NCI-H524 (cell line): ENCODE data around the gene OAS1.
A peak's percentile ranks its signal among the peaks of the same experiment; 100 is the strongest.
"Not testable (repeated sequence)": the region's sequence is repeated elsewhere in the genome, so short reads cannot be mapped to it uniquely, and the experiment has no call there.

Experiments used
- DNase-seq, 2 experiments: peaks; one replicate each; lab custom pipeline; 2025; lab: John Stamatoyannopoulos, UW

OAS1 gene

DNA sequence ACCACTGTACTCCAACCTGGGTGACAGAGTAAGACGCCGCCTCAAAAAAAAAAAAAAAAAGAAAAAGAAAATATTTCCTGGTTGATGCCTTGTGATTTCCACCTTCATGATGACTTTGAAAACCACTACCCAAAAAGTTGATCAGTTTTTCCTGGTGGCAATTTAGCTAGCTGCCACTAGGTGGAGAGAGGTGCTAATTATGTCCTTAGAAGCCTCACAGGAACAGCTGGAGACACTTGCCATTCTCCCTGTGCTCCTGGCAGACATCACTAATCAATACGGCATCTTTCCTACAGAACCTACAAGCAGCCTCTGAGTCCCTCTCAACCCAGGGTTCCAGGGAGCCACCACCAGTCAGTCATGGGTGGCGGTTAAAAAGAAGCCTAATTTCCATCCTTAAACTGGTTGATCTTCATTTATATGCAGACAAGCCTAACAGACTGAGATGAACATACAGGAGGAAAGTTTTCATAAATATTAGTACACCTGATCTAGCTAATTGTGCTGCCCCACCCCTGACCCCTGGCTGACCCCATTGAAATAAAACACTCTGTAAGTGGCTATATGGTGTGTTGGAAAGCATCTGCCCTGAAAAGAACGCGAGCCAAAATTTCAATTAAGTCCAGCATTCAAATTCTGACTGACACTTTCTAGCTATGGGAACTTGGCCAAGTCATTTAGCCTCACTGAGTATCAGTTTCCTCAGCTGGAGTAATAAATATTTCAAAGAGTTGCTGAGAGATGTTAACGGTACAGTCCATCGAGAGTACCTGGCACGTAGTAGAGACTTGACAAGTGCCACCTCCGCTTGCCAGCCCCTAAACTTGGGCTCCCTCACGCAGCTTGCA lies 6.2 kb upstream of the OAS1 start:
- DNase-seq, result peak; percentile 27 to 66

- DNase-seq, result no peak
These were observed 5.5 kb upstream of the OAS1 start for GRCh38 chr12:112901271-112901670.

DNA sequence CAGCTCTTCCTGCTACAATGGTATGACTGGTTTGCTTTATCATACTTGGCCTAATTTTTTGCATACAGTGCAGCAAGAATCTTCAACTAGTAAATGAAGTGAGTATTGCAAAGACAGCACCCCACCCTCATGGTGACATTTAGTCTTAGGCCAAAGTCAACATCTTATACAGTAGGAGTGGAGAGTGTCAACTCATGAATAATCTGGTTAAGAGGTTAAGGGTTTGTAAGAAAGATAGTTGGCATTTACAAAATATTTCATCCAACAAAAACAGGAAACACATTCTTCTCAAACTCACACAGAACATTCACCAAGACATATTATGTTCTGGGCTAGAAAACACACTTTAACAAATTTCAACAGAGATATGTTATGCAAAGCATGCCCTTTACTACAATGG lies 2.2 kb upstream of the OAS1 start:
- DNase-seq, result no peak

GRCh38 chr12:112905451-112906089 lies 1.2 kb upstream of the OAS1 start:
- no peak for DNase-seq

DNA sequence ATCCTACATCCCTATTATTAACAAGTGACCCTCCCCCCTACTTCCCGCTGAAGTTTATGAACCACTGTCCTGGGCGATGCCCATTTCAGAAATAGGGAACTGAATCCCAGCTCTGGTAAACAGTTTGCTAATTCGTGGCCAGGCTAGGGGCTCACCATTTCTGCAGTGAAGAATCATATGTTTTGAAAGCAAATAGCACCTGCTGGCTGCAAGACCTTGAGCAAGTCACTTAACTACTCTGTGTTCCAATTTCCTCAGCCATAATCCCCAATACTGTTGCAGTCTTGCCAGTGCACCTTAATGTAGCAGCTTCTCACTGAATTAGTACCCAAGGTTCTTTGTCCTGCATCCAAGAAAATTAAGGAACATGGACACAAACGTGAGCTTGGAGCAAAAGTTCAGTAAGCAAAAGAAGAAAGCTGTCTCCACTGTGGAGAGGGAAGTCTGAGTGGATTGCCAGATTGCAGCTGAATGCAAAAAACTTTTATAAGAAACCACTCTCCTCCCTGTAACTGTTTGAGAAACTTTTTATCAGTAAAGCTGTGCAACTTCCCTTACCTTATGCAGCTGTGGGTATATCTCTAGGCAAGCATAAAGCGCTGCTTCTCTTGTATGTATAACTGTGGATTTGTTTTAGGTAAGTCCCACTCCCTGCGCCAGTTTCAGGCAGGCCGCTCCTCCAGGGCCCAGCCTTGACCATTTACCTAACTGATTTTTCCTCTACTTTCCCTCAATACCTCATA lies 824 bp downstream of the OAS1 start:
- DNase-seq, result no peak

DNA sequence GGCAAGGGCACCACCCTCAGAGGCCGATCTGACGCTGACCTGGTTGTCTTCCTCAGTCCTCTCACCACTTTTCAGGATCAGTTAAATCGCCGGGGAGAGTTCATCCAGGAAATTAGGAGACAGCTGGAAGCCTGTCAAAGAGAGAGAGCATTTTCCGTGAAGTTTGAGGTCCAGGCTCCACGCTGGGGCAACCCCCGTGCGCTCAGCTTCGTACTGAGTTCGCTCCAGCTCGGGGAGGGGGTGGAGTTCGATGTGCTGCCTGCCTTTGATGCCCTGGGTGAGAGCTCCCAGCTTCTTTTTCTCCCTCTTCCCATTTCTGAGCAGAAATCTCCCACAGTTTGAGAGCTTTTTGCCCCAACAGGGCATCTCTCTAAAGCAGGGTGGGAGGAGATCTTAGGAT lies 1.8 kb downstream of the OAS1 start:
- no peak for DNase-seq

DNA sequence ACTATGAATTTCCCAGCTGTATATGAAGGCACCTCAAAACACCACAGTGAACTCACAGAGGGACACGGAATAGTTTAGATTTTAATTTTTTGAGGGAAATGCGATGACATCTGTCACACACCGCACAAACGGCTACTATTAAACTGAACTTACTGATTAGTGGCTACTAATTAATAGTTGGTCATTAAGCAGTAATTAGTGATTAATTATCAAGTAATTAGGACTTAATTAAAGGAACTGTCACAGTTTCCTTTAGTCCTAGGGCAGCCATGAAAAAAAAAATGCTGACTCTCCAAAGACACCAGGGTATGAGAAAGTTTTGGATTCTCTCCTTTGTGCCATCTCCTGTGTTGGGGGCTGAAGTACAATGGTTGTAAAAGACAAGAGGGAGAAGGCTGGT lies 2.9 kb downstream of the OAS1 start:
- DNase-seq, result no peak

DNA sequence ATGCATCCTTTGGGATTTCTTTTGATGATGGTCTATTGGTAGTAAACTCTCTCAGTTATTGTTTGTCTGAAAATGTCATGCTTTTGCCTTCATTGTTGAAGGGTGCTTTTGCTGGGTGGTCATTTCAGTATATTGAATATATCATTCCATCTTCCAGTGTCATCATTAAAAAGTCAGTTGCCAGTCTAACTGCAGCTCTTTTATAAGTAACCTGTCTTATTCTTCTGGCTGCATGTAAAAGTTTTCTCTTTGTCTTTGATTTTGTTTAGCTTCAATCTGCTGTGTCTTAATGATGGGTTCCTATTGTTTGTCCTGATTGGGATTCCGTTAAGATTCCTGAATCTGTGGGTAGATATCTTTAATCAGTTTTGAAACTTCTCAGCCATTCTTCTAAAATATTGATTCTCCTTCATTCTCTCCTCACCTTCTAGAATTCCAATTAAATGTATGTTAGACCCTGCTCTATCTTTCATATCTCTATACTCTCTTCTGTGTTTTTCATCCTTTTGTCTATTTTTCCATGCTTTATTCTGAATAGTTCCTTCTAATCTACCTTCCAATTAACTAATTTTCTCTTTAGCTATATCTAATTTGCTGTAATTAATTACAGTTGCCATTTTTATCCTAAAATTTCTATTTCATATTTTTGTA lies 6.4 kb downstream of the OAS1 start:
- DNase-seq, result no peak

- DNase-seq, result not testable (repeated sequence)
These were observed 7.1 kb downstream of the OAS1 start for GRCh38 chr12:112913888-112914287.

GRCh38 chr12:112916270-112916669 lies 9.5 kb downstream of the OAS1 start:
- no peak for DNase-seq

DNA sequence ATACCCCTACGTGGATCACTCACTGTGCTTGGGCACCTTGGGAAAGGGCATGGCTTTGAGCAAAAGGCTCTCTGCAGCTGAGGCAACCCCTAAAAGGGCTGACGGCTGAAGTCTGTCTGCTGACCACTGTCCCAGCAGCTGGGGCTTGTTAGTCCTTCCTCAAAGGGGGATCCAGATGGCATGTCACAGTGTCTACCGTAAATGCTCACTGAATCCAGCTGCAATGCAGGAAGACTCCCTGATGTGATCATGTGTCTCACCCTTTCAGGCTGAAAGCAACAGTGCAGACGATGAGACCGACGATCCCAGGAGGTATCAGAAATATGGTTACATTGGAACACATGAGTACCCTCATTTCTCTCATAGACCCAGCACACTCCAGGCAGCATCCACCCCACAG lies 12.4 kb downstream of the OAS1 start:
- DNase-seq, result no peak

GRCh38 chr12:112924986-112925385 lies 18.2 kb downstream of the OAS1 start:
- DNase-seq, result no peak

- not testable (repeated sequence) for DNase-seq
These were observed 19.8 kb downstream of the OAS1 start for GRCh38 chr12:112926416-112927033.

GRCh38 chr12:112927475-112927874 lies 20.7 kb downstream of the OAS1 start:
- DNase-seq, result no peak

DNA sequence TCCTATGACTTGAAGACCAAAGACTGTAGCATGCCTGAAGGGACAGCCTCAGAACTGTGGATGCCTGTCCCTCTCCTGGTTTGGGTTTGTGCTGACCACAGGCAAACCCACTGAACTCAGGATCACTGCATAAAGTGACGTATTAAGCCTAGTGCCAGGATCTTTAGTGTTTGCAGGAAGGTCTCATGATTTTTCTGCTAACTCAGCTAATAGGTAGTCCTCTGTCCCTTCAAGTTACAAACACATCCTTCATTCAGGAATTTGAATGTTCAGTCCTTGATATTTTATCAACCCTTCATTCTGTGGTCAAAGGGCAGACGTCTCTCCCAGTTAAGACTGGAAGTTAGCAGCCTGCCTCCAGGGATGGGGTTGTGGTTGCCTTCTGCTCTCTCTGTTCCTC lies 21.2 kb downstream of the OAS1 start:
- no peak for DNase-seq

DNA sequence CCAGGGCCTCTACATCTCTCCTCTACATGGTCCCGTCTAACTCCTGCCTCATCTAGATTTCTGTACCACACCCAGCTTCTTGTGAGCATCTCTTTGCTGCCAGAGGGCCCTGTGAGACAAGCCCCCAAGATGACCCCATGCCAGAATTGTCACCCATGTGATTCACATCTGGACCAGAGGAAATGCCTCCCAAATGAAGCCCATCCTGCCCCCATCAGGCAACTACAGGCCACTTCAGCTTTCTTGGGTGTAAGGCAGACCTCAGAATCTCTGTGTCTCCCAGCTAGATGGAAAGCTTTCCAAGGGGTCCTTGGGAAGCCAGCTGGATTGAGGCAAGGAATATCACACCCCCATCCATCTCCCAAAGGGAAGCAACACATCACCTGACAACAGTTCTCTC lies 22.2 kb downstream of the OAS1 start:
- no peak for DNase-seq

- no peak for DNase-seq
These were observed 23.0 kb downstream of the OAS1 start for GRCh38 chr12:112929715-112930114.

GRCh38 chr12:112930350-112930749 lies 23.6 kb downstream of the OAS1 start:
- no peak for DNase-seq

- DNase-seq, result no peak
These were observed 25.8 kb downstream of the OAS1 start for GRCh38 chr12:112932485-112933128.

DNA sequence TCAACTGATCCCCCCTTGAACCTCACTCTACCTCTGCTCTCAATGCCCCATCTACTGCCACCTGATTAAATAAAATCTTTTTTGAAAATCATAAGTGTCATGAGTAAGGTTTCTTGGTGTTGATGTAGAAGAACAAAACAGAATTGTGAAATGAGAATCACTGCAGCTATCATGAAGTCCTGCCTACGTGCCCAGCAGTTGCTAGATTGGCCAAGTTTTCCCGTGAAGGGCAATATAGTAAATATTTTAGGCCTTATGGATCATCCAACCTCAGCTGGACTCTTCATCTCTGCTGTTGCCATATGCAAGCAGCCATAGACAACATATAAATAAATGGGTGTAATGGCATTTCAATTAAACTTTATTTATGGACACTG lies 26.4 kb downstream of the OAS1 start:
- no peak for DNase-seq

DNA sequence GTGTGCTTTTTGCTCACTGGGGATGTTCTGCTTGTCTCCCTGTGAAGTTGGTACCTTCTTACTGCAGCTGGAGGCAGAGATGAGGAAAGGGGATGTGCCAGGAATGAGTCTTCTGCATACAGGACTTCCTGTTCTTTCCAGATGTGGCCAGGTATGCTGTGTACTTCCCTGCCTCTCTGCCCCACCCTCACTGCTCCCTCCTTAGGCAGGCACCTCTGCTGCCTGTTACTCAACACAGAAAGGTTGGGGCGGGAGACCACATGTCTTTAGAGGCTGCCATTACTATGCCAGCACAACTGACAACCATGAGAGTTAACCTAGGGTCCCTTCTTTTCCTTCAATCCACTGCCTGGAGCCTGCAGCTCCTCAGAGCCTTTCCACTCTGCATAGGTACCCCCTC lies 29.5 kb downstream of the OAS1 start:
- no peak for DNase-seq

DNA sequence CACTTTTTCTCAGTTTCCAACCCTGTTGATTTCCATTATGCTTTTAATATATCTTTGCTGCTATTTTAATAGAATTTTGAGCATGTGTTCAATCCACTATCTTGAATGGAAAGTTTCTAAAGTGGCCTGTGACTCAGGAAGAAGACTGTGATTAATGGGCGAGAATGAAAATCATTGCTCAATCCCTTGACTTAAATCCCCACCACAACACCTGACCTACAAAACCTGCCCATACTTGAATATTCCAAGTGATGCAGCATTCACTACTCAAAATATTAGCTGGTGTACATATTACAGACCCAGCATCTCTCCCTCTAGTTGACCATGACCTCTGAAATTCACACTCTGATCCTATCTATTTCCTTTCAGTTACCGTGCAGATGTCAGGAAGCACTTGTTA lies 30.2 kb downstream of the OAS1 start:
- no peak for DNase-seq
